Endothelial cell of umbilical vein (primary cell): ENCODE data around the gene DNAAF2. TPM values are rescaled to one million over a fixed set of nuclear protein-coding genes. Genes with fewer than 3 reads are reported as not detected.

Experiments
- BruUV-seq: library from RNA; stranded (reverse); fragments of 400-500 nt; replicated peaks from 2 replicates; lab custom pipeline; 2021; lab: Mats Ljungman, UMichigan
- CTCF ChIA-PET: fragments of 300-600, 350-600 bp; sonication (Branson Sonifier 250); formaldehyde crosslinking; loops from one replicate; lab custom pipeline; 2021; ENCODE audit warnings: antibody characterized with exemption, inconsistent platforms; lab: Charles Lee
- POLR2A ChIA-PET: fragments of 300-600, 350-600 bp; sonication (Branson Sonifier 250); formaldehyde crosslinking; loops from one replicate; lab custom pipeline; 2021; ENCODE audit warnings: antibody characterized with exemption, inconsistent platforms; lab: Charles Lee
- DNase-seq: peaks from one replicate; pipeline ENCODE4 v3.0.0-alpha.2; 2011; ENCODE audit warnings: low read depth, low spot score
- FAIRE-seq: peaks from 2 replicates; lab custom pipeline; 2011; peaks lifted over from hg19 to GRCh38; lab: Jason Lieb, UNC
- H2AFZ ChIP-seq: 2 replicates; pipeline ENCODE4 v1.6.0; 2012; ENCODE audit warnings: low read depth, low read length, control low read depth, inconsistent platforms
- H3K27ac ChIP-seq: 2 replicates; pipeline ENCODE4 v1.5.1; 2011; ENCODE audit warnings: low read depth, mild to moderate bottlenecking, control low read depth, low read length, moderate library complexity; ENCODE audit not compliant: insufficient read depth
- H3K27me3 ChIP-seq, 2 experiments: 2 replicates each; pipeline versions ENCODE4 v1.6.0 to v1.6.1; 2011; ENCODE audit warnings: low read length in 2 of 2, mixed read lengths in 1 of 2; ENCODE audit not compliant: control insufficient read depth in 2 of 2, insufficient read depth in 2 of 2
- H3K36me3 ChIP-seq, 2 experiments: 2 replicates in 1 of 2; 3 replicates in 1 of 2; pipeline ENCODE4 v1.5.1; 2011; ENCODE audit warnings: low read length in 2 of 2, mild to moderate bottlenecking in 1 of 2, moderate library complexity in 1 of 2; ENCODE audit not compliant: control insufficient read depth in 2 of 2, insufficient read depth in 2 of 2; ENCODE audit errors: extremely low read depth in 1 of 2
- H3K4me1 ChIP-seq: 3 replicates; pipeline ENCODE4 v1.5.1; 2011; ENCODE audit warnings: mild to moderate bottlenecking, low read length; ENCODE audit not compliant: control insufficient read depth, insufficient read depth; ENCODE audit errors: extremely low read depth
- H3K4me2 ChIP-seq: 2 replicates; pipeline ENCODE4 v1.6.1; 2011; ENCODE audit warnings: low read length, control low read depth, mixed read lengths; ENCODE audit not compliant: insufficient read depth
- H3K4me3 ChIP-seq, 3 experiments: fragments of 200-600 bp in 1 of 3; sonication (generic), shearing (Covaris generic) in 1 of 3; replicated peaks in 1 of 3; 2 replicates each; pipeline ENCODE4 v1.5.1; 2011 to 2016; ENCODE audit warnings: control low read depth in 3 of 3, low read length in 3 of 3, mild to moderate bottlenecking in 2 of 3, inconsistent platforms in 1 of 3, low read depth in 1 of 3, moderate library complexity in 1 of 3; ENCODE audit not compliant: insufficient read depth in 1 of 3
- H3K79me2 ChIP-seq: 2 replicates; pipeline ENCODE4 v1.6.0; 2012; ENCODE audit warnings: low read length, inconsistent platforms; ENCODE audit not compliant: control insufficient read depth, insufficient read depth
- H3K9ac ChIP-seq: replicated peaks from 2 replicates; pipeline ENCODE3; 2011; ENCODE audit warnings: low read length, control low read depth; ENCODE audit not compliant: insufficient read depth; ENCODE audit errors: extremely low read depth
- H3K9me1 ChIP-seq: replicated peaks from 3 replicates; pipeline ENCODE4 v1.6.0; 2011; ENCODE audit warnings: mild to moderate bottlenecking, low read length; ENCODE audit not compliant: control insufficient read depth, insufficient read depth; ENCODE audit errors: extremely low read depth
- H3K9me3 ChIP-seq: replicated peaks from 2 replicates; pipeline ENCODE4 v1.5.1; 2012; ENCODE audit warnings: low read length, inconsistent platforms; ENCODE audit not compliant: control insufficient read depth, insufficient read depth
- H4K20me1 ChIP-seq: replicated peaks from 2 replicates; pipeline ENCODE3; 2011; ENCODE audit warnings: mild to moderate bottlenecking, low read length; ENCODE audit not compliant: control insufficient read depth, insufficient read depth; ENCODE audit errors: extremely low read depth
- CTCF ChIP-seq, 2 donors: IDR thresholded peaks; 1 replicate in 1 of 2; 2 replicates in 1 of 2; pipeline ENCODE4 v1.5.1; 2011; ENCODE audit warnings: low read length in 2 of 2, mild to moderate bottlenecking in 2 of 2, moderate library complexity in 2 of 2, control low read depth in 1 of 2, inconsistent platforms in 1 of 2, low read depth in 1 of 2; ENCODE audit not compliant: insufficient read depth in 1 of 2; ENCODE audit errors: extremely low read depth in 1 of 2
- EZH2 ChIP-seq: IDR thresholded peaks from 2 replicates; pipeline ENCODE4 v1.6.1; 2012; ENCODE audit warnings: borderline replicate concordance, low read depth, mild to moderate bottlenecking, moderate library complexity, low read length, inconsistent platforms; ENCODE audit not compliant: severe bottlenecking
- FOS ChIP-seq: IDR thresholded peaks from 2 replicates; pipeline ENCODE4 v1.6.1; 2011; ENCODE audit warnings: mild to moderate bottlenecking, low read length, moderate library complexity, borderline replicate concordance; ENCODE audit not compliant: insufficient read depth
- GATA2 ChIP-seq: IDR thresholded peaks from 2 replicates; pipeline ENCODE4 v1.7.0; 2011; ENCODE audit warnings: low read depth, mild to moderate bottlenecking, moderate library complexity, mixed read lengths, low read length; ENCODE audit not compliant: insufficient read length, insufficient read depth
- JUN ChIP-seq: IDR thresholded peaks from 2 replicates; pipeline ENCODE4 v1.6.1; 2011; ENCODE audit warnings: borderline replicate concordance, low read depth; ENCODE audit not compliant: insufficient read length, insufficient read depth
- MAX ChIP-seq: IDR thresholded peaks from 2 replicates; pipeline ENCODE4 v1.6.1; 2011; ENCODE audit not compliant: insufficient read depth, insufficient read length
- MYC ChIP-seq: IDR thresholded peaks from one replicate; pipeline ENCODE4 v1.6.1; 2011; ENCODE audit warnings: mild to moderate bottlenecking, low read depth, low read length
- POLR2A ChIP-seq: IDR thresholded peaks from 2 replicates; pipeline ENCODE4 v1.6.1; 2012; ENCODE audit warnings: low read depth, mild to moderate bottlenecking, control low read depth, low read length
- POLR2AphosphoS5 ChIP-seq: IDR thresholded peaks from 2 replicates; pipeline ENCODE4 v1.6.1; 2012; ENCODE audit warnings: low read depth, mild to moderate bottlenecking, control low read depth, low read length, moderate library complexity; ENCODE audit not compliant: insufficient read depth
- dilution Hi-C: fragments of 300-500 bp; cut with MboI; formaldehyde crosslinking; loops from one replicate; pipeline ENCODE4 v1.15.0; 2019; ENCODE audit warnings: low sequenced_read_pairs; ENCODE audit not compliant: extremely low pct_ligation_motif_present
- intact Hi-C: fragments of 100-400 bp; cut with micrococcal nuclease; formaldehyde crosslinking; loops from one replicate; pipeline ENCODE4 v1.10.0; 2022
- polyA plus RNA-seq, 4 experiments: library from polyadenylated mRNA; depleted of rRNA in 3 of 4; stranded (reverse) in 3 of 4; unstranded in 1 of 4; fragments of >200 nt; gene quantifications; 2 replicates each; pipeline versions ENCODE4 v1.2.1 to v1.2.3, GENCODE V29; 2011 to 2012; ENCODE audit warnings: missing spikeins in 1 of 4
- total RNA-seq: library from RNA; stranded (reverse); gene quantifications from 2 replicates; pipeline ENCODE4 v1.2.3, GENCODE V29; 2021

The DNAAF2 gene
- total and polyA plus RNA-seq, 2 donors (not counting 3 experiments of a cell fraction or from before 2014, with no cell fraction given), result 3.0 to 5.7 TPM

GRCh38 chr14:49637534-49638078 is 2.6 kb upstream of the DNAAF2 start:
- Histone ChIP-seq H3K27me3 (no peaks in the 10 kb centered on the region), H3K4me3 (no peak overlapping the region), H3K9ac (no peak overlapping the region), H3K79me2 (peaks cover 53% of the 10 kb centered on the region), H2AFZ (no peak overlapping the region), H3K9me3 (no peaks in the 10 kb centered on the region), H3K4me1 (peaks cover 3% of the 10 kb centered on the region), H3K9me1 (no peaks in the 10 kb centered on the region), H4K20me1 (no peaks in the 10 kb centered on the region), H3K4me2 (no peak overlapping the region), H3K36me3 (peaks cover 0 to 11% of the 10 kb centered on the region in 2 experiments), H3K27ac (no peak overlapping the region)
- no peak for FAIRE-seq
- intact Hi-C loops, result no loop called here
- TF ChIP-seq EZH2, result no peak
- no peak for TF ChIP-seq MAX
- no peak for TF ChIP-seq JUN
- no peak for TF ChIP-seq MYC
- no peak for TF ChIP-seq POLR2AphosphoS5
- dilution Hi-C loops, result no loop called here
- ChIA-PET POLR2A (no interaction called here), CTCF (interaction anchor here (1.3 kb wide), 1 partner anchor 20 kb away, joined by 7 read pairs; no protein-coding TSS in a partner anchor)
- DNase-seq, result no peak
- BruUV-seq, result no TSS peak

- DNase-seq (no peak), FAIRE-seq (no peak)
- Histone ChIP-seq H3K36me3 (peaks cover 0 to 11% of the 10 kb centered on the region in 2 experiments), H4K20me1 (no peaks in the 10 kb centered on the region), H3K9me1 (no peaks in the 10 kb centered on the region), H3K4me3 (no peak overlapping the region), H3K9me3 (no peaks in the 10 kb centered on the region), H3K4me1 (peaks cover 8% of the 10 kb centered on the region), H3K27ac (no peak overlapping the region), H3K27me3 (no peaks in the 10 kb centered on the region), H2AFZ (no peak overlapping the region), H3K79me2 (peaks cover 61% of the 10 kb centered on the region), H3K9ac (no peak overlapping the region), H3K4me2 (no peak overlapping the region)
- CTCF ChIA-PET, result no interaction called here
- dilution Hi-C loops (no loop called here), intact Hi-C loops (no loop called here)
- no TSS peak for BruUV-seq
- POLR2A ChIA-PET, result no interaction called here
- TF ChIP-seq FOS (no peak), GATA2 (no peak), MAX (no peak), POLR2A (no peak), EZH2 (no peak), JUN (no peak), CTCF (IDR thresholded peaks at IDR 0.05; ENCODE audit: extremely low read depth in 1 of 2, insufficient read depth in 1 of 2, low read depth in 1 of 2, low read length in 2 of 2) (no peak), MYC (no peak), POLR2AphosphoS5 (no peak)
Observed at GRCh38 chr14:49636866-49637265, 1.8 kb upstream of the DNAAF2 start.
